Forelimb muscle (tissue), 1 donor: ENCODE measurements around the gene ZSCAN10. TPM values are rescaled to one million over a fixed set of nuclear protein-coding genes. Genes with fewer than 3 reads are reported as not detected.

Experiments used
- DNase-seq: peaks from one replicate; pipeline ENCODE4 v3.0.0-alpha.2; 2013; ENCODE audit warnings: low read depth
- polyA plus RNA-seq: library from polyadenylated mRNA; unstranded; fragments of 120-200 nt; gene quantifications from one replicate; pipeline ENCODE4 v1.2.1, GENCODE V29; 2013; ENCODE audit not compliant: insufficient read length

Gene ZSCAN10
- polyA plus RNA-seq, 1 donor: 0.08 TPM

- DNase-seq: no peak
Observed at GRCh38 chr16:3112058-3112880, 13.2 kb upstream of the ZSCAN10 start, which contains the start of gene ZNF205. TSS of gene ZNF205 (plus strand) at chr16:3112586. CDS start at chr16:3113431, 845 bp downstream.

DNA sequence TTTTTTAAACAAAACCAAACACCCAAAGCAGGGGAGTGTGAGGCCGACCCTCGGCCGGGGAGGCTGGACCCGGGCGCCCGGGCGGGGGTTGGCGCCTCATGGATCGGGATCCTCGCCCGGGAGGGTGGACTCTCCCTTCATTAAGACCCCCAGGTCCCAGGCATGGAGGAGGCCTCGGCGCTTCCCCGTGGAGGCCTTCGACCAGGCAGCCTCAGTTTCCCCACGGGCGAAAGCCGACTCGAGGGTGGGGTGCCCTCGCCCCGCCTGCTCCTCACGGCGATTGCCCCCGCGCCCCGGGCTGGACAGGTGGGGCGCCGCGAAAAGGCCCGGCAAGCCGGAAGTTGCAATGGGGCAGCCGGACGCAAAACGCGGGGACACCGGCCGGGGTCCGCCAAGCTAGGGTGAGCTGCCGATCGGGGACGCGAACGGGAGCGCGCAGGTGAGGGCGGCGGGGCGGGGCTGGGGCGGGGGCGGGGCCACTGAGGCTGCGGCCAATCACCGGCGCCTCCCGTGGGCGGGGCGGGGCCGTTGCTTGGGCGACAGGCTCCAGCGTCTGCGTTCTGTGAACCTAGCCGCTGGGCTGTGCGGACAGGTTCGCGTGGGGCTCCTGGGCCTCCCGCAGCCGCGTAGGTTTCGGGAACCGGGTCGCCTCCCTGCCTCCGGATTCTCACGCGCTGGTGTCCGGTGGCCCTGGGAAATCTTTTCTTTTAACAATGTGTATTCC, 7.3 kb upstream of the ZSCAN10 start:
- DNase-seq: no peak

GRCh38 chr16:3101841-3102470, 2.9 kb upstream of the ZSCAN10 start:
- no peak for DNase-seq

DNA sequence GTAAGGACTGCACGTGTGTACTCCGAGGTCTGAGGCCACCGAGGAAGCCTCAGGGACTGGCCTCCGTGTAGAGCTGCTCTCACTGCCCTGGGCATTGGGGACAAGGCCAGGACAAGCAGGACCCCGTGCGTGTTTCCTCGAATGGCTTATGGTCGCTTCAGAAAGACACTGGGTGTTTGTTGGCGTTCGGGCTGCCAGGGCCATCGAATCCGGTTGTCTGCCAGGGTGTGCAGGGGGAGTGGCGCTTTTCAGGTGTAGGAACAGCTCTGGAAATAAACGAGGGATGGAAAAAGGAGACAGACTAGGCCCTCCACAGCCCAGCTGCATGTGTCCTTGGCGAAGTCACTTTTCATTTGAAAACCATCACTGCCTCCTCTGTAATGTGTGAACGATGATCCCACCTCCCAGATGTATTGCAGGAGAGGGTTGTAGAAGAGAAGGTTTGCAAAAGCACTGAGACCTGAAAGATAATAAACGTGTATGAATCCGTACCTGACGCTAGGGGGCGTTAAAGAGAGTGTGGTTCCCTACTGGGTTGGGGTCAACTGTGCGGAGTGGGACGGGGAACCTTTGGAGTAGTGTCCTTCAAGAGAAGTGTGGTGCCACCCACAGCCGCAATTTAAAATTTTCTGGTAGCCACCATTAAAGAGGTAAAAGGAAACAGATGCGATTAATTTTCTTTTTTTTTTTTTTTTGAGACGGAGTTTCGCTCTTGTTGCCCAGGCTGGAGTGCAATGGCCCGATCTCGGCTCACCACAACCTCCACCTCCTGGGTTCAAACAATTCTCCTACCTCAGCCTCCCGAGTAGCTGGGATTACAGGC, 2.1 kb upstream of the ZSCAN10 start:
- no peak for DNase-seq

GRCh38 chr16:3099732-3100499, 822 bp upstream of the ZSCAN10 start:
- no peak for DNase-seq

- no peak for DNase-seq
Observed at GRCh38 chr16:3099395-3099731, 269 bp upstream of the ZSCAN10 start.

GRCh38 chr16:3097266-3097665, 1.8 kb downstream of the ZSCAN10 start:
- no peak for DNase-seq

DNA sequence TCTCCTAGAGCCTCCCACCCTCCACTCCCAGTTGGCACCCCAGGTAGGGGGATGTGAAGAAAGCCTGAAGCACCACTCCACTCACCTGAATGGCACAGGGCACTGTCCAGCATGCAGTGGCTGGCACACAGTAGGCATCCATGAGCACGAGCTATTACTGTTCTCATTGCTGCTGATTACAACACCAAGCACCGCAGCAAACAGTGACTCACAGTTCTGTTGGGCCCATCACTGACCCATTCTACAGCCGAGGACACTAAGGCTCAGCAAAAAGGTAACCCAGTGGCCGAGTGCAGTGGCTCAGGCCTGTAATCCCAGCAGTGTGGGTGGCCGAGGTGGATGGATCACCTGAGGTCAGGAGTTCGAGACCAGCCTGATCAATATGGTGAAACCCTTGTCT, 2.7 kb downstream of the ZSCAN10 start:
- no peak for DNase-seq

DNA sequence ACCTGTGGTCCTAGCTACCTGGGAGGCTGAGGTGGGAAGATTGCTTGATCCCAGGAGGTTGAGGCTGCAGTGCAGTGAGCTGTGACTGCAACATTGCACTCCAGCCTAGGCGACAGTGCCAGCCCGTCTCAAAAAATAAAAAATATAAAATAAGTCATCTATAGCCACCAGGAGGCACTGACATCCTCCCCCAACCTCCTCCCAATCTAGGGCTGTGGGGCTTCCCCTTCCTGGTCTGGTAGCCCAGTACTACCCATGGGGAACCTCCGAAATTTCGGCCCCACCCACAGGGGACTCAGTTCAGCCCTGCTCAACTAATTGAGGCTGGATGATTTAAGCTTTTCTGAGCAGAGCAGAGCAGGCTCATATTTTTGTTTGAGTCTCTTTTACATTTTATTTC, 3.2 kb downstream of the ZSCAN10 start:
- no peak for DNase-seq

GRCh38 chr16:3094289-3095027, 4.6 kb downstream of the ZSCAN10 start:
- no peak for DNase-seq

GRCh38 chr16:3092501-3092941, 6.6 kb downstream of the ZSCAN10 start:
- DNase-seq: no peak

GRCh38 chr16:3091551-3091950, 7.5 kb downstream of the ZSCAN10 start:
- DNase-seq: no peak

GRCh38 chr16:3089717-3090592, 9.1 kb downstream of the ZSCAN10 start:
- DNase-seq: no peak

GRCh38 chr16:3088925-3089716, 10.0 kb downstream of the ZSCAN10 start:
- DNase-seq: no peak

- no peak for DNase-seq
Observed at GRCh38 chr16:3088450-3088849, 10.6 kb downstream of the ZSCAN10 start.

GRCh38 chr16:3087243-3088235, 11.6 kb downstream of the ZSCAN10 start:
- DNase-seq: no peak

GRCh38 chr16:3086596-3087242, 12.4 kb downstream of the ZSCAN10 start:
- DNase-seq: no peak
